Stimulated activated CD8-positive, alpha-beta memory T cell treated with anti-CD3 and anti-CD28 coated beads, Interleukin-4, amount 100 ng/mL, for 24 hours (primary cell): ENCODE results near the gene TEAD4.

Experiments used
- DNase-seq: peaks from one replicate; pipeline ENCODE4 v3.0.0-alpha.2; 2020; ENCODE audit warnings: low read depth

Gene TEAD4

DNA sequence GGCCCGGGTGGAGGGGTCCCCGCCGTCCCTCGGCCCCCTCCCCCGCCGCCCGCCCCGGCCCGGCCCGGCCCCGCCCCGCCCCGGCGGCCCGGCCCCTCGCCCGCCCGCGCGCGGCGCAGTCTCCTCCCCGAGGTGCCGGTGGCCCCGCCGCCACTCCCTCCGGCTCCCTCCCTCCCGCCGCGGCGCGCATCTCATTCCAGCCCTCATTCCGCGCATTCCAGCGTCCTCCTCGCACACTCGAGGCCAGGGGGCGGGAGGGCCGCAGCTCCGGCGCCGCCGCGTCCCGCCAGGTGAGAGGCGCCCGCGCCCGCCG lies at the start of gene TEAD4:
Gene TEAD4 (plus strand): TSS at position 206 of the 313 bp plus-strand sequence.
- DNase-seq: no peak

DNA sequence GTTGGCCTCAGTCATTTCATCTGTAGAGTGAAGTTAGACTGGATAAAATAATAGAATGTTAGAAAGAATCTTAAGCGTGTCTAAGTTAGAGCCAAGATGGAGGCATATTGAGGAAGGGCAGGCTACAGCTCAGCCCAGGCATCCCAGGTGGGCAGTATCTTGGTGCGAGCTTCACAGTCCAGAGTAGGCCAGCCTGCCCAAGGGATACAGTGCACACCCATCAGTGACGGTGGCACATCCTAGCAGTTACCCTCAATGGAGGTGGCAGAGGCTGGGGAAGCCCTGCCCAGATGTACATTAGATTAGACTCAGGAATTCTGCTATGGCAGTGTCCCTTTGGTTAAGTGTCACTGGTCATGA lies 47.0 kb upstream of the TEAD4 start:
- DNase-seq: no peak

DNA sequence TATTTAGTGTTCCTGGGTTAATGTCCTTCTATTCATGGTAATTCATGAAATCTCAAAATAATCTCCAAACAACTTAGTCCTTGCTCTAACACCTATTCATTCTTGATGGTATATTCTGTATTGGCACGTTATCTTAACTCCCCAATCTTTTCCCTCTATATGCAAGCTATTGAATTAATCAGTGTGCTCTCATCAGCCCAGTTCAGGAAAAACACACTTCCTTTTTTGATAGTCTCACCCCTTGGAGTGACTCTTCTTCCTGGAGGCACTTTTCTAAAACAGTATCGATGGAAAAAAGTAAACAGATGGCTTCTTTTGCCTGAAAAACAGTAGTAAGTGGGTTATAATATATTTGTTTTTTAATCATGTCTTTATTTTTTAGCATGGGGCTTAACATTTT lies 39.9 kb upstream of the TEAD4 start:
- DNase-seq: no peak

DNA sequence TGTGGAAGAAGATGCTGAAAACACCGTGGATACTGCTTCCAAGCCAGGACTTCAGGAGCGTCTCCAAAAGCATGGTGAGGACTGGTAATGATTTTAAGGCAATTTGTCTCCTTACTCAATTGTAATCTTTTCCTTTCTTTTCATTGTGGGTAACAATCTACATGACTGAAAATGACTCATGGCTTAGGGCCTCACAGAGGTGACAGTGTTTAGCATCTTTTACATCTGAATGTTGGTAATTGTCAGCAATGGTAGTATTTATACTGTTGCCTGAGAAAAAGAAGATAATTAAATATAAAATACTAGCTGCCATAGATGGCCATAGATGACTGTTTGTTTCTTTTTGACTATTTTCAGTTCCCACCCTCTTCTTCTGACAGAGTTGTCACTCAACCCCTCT lies 36.9 kb upstream of the TEAD4 start:
- no peak for DNase-seq

DNA sequence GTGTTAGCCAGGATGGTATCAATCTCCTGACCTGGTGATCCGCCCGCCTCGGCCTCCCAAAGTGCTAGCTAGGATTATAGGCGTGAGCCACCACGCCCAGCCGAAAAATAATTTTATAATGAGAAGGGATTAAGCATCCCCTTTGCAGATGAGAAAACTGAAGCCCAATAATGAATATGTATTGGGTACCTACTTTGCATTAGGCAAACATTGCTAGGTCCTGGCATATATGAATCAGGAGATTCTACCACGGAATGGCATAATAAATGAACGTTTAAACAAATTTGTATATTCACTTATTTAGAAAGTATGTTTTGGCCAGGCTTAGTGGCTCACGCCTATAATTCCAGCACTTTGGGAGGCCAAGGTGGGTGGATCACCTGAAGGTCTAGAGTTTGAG lies 36.1 kb upstream of the TEAD4 start:
- no peak for DNase-seq

DNA sequence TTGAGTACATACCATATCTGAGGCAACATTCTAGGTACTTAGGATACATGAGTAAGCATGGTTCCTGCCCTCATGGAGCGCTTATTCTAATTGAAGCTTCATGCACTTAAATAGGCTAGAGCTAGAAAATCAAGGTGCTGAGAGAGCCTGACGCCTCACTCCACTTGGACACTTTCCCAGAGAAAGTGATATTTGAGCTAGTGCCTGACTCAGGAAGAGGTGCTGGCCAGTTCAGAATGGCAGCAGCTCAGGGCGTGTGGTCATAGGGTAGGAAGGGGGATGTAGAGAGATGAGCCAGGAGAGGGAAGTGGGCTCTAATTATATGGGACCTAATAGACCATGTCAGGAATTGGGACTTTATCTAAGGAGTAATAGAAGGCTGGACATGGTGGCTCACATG lies 35.2 kb upstream of the TEAD4 start:
- no peak for DNase-seq

DNA sequence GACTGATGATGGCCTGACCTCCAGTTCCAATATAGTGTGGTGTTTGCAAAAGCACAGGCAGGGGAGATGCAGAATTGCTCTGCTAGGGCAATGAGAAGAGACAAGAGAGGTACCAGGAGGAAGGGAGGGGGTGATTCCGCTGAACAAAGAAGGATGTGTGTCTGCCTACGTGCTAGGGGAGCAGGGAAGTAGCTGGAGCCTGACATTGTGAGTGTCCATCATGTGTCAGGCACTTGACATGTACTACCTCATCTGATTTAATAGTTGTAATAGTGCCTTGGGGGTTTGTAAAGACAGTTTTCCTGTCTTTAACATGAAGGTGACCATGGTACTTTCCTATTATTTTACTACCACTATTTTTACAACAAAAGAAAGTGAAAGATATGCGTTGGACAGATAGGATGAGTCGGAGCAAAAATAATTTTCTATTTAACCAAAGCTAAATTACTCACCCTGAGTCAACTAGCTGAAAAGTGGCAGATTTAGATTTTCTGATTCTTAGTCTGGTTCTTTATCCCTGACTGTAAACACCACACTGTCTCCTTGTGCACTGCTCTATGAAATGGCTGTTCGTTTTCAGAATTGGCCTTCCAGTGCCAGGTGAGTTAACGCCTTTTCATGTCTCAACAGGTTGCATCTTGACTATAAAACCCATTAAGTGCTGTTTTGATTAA lies 33.7 kb upstream of the TEAD4 start:
- DNase-seq: no peak

DNA sequence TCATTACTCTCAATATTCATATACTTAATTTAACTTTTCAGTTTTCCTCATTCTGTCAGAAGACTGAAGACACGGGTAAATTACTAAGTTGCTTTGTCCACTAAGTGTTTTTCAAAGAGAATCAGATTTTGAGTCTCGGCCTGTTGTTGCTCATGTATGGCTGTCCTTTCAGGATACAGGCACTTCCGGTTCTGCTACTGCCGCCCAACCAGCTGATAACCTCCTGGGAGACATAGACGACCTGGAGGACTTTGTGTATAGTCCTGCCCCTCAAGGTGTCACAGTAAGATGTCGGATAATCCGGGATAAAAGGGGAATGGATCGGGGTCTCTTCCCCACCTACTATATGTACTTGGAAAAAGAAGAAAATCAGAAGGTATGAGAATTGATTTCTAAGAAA lies 28.3 kb upstream of the TEAD4 start:
- DNase-seq: no peak

DNA sequence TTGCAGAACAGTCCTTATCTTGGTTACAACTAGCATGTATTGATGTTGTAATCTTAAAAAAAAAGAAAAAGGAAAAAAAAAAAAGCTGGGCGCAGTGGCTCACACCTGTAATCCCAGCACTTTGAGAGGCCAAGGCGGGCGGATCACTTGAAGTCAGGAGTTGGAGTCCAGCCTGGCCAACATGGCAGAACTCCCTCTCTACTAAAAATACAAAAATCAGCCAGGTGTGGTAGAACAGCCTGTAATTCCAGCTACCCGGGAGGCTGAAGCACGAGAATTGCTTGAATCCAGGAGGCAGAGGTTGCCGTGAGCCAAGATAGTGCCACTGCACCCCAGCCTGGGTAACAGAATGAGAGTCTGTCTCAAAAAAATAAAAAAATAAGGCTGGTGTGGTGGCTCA lies 25.6 kb upstream of the TEAD4 start:
- DNase-seq: no peak

DNA sequence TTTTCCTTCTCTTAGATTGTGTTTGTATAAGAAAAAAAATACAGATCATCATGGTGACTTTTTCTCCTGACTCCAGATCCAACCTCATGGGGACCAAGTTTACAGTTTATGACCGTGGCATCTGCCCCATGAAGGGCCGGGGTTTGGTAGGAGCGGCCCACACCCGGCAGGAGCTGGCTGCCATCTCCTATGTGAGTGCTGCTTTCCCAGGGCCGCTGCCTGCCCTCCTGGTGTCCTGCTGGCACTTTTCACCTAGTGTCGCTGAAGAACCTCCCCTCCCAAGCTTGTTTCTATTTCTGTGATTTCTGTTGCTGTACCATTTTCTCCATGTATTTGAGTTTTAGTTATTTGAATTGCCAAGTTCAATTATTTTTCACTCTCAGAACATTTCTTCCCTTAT lies 24.8 kb upstream of the TEAD4 start:
- no peak for DNase-seq

DNA sequence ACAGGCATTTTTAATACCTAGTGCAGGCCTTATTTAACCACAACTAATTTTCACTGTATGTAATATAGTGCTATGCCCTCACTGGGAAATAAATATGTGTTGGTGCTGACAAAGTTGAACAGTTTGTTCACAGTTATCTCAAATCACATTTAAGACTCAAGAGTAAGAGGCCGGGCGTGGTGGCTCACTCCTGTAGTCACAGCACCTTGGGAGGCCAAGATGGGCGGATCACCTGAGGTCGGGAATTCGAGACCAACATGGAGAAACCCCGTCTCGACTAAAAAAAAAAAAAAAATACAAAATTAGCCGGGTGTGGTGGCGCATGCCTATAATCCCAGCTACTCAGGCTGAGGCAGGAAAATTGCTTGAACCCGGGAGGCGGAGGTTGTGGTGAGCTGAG lies 22.9 kb upstream of the TEAD4 start:
- DNase-seq: no peak

DNA sequence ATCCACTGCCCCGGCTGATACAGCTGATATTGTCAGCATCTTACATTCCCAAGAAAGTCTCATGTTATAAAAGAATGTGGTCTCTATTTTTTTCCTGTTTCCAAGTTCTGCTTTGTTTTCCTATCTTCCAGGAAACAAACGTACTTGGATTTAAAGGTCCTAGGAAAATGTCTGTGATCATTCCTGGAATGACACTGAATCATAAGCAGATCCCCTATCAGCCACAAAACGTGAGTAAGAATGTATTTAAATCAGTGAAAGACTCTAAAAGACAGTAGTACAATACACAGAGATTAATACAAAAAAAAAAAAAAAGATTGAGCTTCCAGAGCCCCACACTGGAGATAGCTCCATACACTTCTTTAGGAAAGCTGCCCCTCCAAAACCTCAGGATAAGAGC lies 21.7 kb upstream of the TEAD4 start:
- DNase-seq: no peak

DNA sequence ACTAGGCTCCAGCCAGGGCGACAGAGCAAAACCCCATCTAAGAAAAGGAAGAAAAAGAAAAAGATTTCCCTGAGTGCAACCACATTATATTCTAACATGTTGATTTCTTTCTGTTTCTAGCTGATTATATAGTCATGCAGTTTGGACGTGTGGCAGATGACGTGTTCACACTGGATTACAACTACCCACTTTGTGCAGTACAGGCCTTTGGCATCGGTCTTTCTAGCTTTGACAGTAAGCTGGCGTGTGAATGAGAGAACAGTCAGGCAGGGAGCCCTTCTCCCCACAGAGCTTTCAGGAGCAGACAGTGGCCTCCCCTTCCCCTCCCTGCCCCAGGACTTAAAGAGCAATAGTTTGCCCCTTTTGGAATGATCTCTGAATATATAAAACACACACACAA lies 20.0 kb upstream of the TEAD4 start:
- no peak for DNase-seq

DNA sequence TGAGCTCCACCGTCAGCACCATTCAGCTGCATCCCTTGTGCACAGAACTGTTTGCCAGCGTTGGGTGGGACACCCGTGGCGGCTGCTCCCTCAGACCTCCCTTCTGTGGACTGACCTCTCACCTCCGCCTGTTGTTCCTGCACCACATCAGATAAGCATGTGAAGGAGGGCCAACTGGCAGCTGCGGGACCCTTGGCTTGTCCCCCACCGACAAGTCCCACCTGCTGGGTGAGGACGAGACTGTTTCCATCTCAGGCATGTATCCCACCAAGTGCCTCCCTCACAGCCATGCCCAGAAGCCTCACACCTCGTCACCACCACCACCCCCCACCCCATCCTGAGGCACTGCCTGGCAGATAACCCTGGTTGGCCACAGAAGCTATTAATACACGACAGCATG lies 18.6 kb upstream of the TEAD4 start:
- no peak for DNase-seq

DNA sequence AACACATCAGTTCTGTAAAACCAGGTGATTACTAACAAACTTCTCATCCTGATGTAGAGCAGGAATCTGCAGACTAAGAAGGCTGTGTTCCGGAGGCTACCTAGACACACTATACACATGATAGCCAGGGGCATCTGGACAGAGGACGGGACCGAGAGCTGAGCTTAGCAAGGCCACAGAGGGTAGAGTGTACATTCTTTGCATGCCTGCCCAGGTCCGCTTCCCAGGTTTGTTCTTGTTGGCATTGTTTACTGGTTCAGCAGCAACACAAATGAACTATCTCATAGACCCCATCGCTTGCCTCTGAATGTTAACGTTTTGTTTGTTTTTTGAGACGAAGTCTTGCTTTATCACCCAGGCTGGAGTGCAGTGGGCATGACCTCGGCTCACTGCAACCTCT lies 17.7 kb upstream of the TEAD4 start:
- DNase-seq: no peak

DNA sequence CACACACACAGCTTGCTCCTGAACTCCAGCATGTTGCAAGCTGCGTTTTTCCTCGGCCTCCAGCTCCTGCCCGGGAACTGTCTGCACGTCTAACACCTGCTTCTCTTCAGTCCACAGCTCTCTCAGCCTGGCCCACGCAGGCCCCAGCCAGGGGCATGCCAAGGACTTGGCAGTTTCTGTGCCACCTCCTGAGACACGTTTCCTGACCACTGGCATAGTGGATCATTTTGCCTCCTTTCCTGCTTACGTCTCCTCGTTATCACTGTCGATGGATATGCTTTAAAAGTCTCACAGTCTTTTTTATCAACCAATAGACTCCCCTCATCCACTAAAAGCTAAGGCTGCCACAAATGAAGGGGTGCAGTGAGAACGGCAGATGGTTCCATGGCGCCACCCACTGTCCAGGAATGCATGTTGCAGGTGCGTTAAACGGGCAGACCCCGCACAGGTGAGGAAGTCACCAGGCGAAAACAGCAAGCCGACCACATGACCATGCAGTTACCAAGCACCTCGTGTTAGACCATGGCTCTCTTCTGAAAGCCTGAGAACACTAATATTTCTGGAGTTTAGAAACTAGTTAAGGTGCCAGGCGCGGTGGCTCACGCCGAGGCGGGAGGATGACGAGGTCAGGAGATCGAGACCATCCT lies 14.7 kb upstream of the TEAD4 start:
- DNase-seq: peak; percentile 13

DNA sequence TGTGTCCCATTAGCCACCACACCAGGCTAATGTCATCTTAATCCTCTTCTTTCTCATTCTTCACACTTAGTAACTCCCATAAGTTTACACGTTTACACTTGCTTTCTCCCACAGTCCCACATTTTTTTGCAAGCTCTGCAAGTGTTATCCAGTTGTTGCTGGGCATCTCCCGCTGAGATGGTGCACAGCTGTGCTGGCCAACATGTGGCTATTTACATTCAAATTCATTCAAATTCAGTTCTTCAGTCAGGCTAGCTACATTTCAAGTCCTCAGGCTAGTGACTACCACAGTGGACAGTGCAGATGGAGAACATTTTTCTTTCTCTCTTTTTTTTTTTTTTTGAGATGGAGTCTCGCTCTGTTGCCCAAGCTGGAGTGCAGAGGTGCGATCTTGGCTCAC lies 9.8 kb upstream of the TEAD4 start:
- no peak for DNase-seq

DNA sequence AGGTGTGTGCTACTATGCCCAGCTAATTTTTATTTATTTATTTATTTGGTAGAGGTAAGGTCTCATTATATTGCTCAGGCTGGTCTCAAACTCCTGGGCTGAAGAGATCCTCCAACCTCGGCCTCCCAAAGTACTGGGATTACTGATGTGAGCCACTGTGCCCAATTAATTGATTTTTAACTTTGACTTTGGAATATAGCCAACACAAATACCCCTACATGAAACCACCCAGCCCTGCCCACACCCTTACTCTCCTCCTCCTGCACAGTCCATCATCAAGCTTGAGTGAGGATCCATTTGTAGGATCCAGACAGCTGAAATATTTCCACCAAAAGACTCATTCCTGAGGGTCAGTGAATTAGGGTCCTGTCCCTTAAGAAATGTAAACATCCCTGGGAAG lies 3.3 kb upstream of the TEAD4 start:
- no peak for DNase-seq

DNA sequence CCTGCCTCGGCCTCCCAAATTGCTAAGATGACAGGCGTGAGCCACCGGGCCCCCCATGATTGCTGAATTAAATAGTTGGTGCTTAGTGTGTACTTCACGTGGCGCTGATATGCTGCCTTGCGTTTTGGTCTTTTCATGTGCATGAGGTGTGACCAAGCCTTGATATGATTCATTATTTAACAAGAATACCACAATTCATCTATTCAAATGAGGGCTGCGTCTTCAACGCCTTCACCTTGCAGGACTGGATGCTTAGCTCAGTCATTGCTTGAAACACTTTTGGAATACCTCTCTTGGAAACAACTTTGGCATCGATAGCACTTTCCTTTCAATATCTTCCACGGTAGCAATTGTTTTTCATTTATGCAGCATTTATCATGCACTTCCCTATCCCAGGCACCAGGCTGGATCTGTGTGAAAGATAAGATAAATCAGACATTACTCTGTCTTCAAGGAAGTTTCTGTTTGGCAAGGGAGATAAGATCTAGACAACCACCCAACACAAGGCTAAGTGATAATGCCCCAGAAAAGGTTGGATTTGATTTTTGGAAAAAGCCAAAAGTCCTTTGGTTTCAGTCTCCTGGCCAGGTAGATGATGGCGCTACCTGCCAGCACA lies 1.3 kb upstream of the TEAD4 start:
- DNase-seq: no peak

DNA sequence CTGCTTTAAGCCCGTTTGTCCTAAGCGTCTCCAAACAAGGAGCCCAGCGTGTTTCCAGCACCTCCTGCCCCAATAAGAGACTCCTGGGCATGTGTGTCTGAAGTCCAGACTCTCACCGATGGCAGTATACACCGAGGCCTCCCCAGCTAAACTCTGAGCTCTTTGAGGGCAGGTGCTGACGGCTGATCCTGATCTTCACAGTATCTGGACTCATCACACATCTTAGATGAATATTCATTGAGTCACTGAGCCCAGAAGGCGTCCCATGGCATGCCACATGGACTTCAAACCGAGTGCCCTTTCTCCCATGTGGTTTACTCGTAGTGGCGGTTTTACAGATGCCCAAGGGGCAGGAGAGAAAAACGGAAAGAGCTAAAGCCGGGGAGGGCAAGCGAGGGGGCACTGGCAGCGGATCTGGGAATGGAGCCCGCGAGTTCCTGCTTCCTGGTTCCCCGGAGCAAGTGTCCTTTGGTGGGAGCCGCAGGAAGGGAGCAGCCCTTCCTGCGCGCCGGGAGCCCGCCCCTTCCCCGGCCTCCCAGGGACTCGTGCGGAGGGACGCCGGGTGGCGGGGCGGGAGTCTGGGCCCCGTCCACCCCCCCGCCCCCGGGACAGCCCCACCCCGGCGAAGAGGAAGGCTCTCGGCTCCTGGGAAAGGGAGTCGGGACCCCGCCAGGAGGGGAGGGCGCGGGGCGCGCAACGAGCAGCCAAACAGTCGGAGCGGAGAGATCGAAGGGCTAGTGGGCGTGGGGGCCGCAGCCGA lies 585 bp upstream of the TEAD4 start:
- DNase-seq: no peak

DNA sequence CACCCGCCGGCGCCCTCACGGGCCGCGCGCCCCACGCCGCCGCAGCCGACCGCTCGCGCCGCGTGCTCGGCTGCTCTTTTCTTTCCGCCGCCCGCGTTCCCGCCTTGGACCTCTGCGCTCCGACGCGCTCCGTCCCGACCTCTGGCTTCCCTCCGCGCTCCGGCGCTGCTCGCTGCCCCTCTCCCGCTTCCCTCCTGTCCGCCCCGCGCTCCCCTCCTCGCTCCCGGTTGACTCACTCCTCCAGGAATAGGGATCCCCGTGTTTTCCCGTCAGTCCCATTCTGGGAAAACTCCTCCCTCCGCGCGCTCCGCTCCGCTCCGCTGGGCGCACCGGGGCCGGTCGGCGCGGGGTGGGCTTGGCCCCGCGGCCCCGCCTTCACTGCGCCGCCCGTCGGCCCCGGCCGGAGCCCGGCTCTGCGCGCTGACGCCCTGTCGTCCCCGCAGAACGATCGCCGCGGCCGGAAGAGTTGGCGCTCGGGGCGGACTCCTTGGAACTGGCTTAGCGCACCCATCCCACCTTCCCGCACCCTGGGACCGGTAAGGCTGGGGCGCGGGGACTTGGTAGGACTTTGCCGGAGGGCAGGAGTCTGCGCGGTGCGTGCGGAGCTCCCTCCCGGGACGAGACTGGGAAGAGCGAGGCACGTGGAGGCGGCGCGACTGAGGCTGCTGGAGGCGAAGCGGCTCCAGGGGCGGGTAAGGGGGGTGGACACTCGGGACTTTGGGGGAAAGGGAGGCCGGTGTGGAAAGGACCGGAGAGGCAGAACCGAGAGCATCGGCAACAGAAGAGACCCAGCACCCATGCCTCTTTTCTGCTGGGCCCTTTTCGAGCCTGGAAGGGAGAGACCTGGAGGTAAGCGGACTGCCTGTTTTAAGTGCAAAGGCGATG lies 550 bp downstream of the TEAD4 start:
- no peak for DNase-seq

DNA sequence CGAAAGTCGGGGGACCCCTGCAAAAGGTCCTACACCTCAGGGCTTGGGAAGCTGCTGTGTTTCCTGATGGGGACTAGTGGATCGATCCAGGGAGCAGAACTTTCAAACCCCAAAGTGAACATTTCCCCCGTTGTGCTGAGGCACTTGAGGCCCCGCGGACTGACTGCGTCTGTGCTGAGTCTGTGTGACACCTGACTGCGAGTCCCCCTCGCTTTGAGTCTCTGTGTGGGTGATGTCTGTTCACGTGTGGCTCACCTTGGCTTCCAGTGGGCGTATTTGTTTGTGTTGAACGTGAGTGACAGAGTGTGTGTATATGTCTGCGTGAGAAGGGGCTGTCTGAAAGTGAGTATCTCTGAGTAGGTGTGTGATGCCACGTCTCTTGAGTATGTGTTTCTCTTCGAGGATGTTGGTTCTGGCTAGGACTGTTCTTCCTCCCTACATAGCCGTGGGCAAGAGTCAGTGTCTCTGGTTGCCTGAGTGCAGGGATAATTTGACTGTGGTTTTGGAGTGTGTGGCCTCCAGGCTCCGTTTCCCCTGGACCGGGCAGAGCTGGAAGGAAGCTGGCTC lies 1.3 kb downstream of the TEAD4 start:
- DNase-seq: no peak
